RPMI7951 (cell line): Measurements from ENCODE around the gene PATJ. TPM values are rescaled to one million over a fixed set of nuclear protein-coding genes. Genes with fewer than 3 reads are reported as not detected.

Source experiments
- DNase-seq: peaks from one replicate; pipeline ENCODE4 v3.0.0-alpha.2; 2012; ENCODE audit warnings: low read depth
- total RNA-seq: library from RNA; depleted of rRNA; stranded (reverse); fragments of >200 nt; shearing (Covaris generic); gene quantifications from 2 replicates; pipeline ENCODE4 v1.2.3, GENCODE V29; 2014

The PATJ gene
- total RNA-seq, 1 experiment from 2014 or later, result 6.1 TPM

- DNase-seq, result no peak
Measured at GRCh38 chr1:62054188-62054587, 311.9 kb downstream of the PATJ start.

- no peak for DNase-seq
Measured at GRCh38 chr1:62057230-62057629, 314.9 kb downstream of the PATJ start.

- no peak for DNase-seq
Measured at GRCh38 chr1:62057641-62058290, 315.5 kb downstream of the PATJ start.

- DNase-seq, result no peak
Measured at GRCh38 chr1:62058956-62059355, 316.7 kb downstream of the PATJ start.

GRCh38 chr1:62062087-62062486, 319.8 kb downstream of the PATJ start:
- DNase-seq, result no peak

GRCh38 chr1:62064829-62065407, 322.6 kb downstream of the PATJ start:
- DNase-seq, result no peak

GRCh38 chr1:62066713-62067112, 324.4 kb downstream of the PATJ start:
- no peak for DNase-seq

GRCh38 chr1:62068416-62068843, 326.1 kb downstream of the PATJ start:
- DNase-seq, result no peak

GRCh38 chr1:62068978-62069377, 326.7 kb downstream of the PATJ start:
- no peak for DNase-seq

GRCh38 chr1:62070384-62071011, 328.2 kb downstream of the PATJ start:
- DNase-seq, result no peak

- no peak for DNase-seq
Measured at GRCh38 chr1:62071695-62072094, 329.4 kb downstream of the PATJ start.

GRCh38 chr1:62076286-62076685, 334.0 kb downstream of the PATJ start:
- peak; percentile 81 for DNase-seq

GRCh38 chr1:62077821-62078220, 335.5 kb downstream of the PATJ start:
- DNase-seq, result no peak

GRCh38 chr1:62082456-62083363, 340.4 kb downstream of the PATJ start:
- peak; percentile 49 for DNase-seq

- DNase-seq, result peak; percentile 6
Measured at GRCh38 chr1:62084310-62084890, 342.1 kb downstream of the PATJ start.

- no peak for DNase-seq
Measured at GRCh38 chr1:62088439-62088838, 346.2 kb downstream of the PATJ start.

GRCh38 chr1:62089570-62089969, 347.3 kb downstream of the PATJ start:
- no peak for DNase-seq

GRCh38 chr1:62090016-62090415, 347.7 kb downstream of the PATJ start:
- DNase-seq, result no peak

GRCh38 chr1:62092110-62092509, 349.8 kb downstream of the PATJ start:
- DNase-seq, result no peak

GRCh38 chr1:62093261-62093660, 351.0 kb downstream of the PATJ start:
- DNase-seq, result no peak

- DNase-seq, result no peak
Measured at GRCh38 chr1:62097464-62097863, 355.2 kb downstream of the PATJ start.

- DNase-seq, result no peak
Measured at GRCh38 chr1:62100442-62100841, 358.2 kb downstream of the PATJ start.
